ENCODE data around the gene PDE1A. TPM values are rescaled to one million over a fixed set of nuclear protein-coding genes. Genes with fewer than 3 reads are reported as not detected.

Gene PDE1A
- total RNA-seq, 2 experiments from 2014 or later = not detected

DNA sequence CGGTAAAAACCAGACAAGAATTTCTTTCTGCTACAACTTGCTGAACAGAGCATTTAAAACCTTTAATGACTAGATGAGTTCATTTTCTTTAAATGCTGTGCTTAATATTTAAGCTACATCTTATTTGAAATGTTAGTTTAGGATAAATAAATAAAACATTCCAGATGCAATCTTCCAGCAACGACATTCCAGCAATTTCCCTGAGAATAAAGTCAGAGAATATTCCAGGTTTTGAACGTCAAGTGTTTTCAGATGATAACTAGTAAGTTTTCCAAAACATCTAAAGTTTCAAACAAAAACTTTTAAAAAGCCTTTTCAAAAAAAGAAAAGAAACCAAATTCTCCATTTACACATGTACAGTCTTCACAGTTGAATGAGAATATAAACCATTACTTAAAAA lies 336.4 kb downstream of the PDE1A start:
- CTCF ChIA-PET = no interaction called here
- Mint-ChIP-seq H3K36me3 (ENCODE audit: low read depth) (no peaks in the 10 kb centered on the region), H3K4me3 (no peak overlapping the region), H3K27ac (no peak overlapping the region), H3K27me3 (ENCODE audit: low read depth) (peaks cover 3% of the 10 kb centered on the region), H3K9me3 (ENCODE audit: insufficient read depth) (no peaks in the 10 kb centered on the region), H3K4me1 (ENCODE audit: low read depth) (no peaks in the 10 kb centered on the region)
- POLR2A ChIA-PET = no interaction called here
- no peak for ATAC-seq
- DNase-seq = no peak
